GM18511 (cell line): Measurements from ENCODE around the gene PRKN.

ENCODE experiments used
- ATAC-seq: cut with Tn5 transposase; IDR thresholded peaks from one replicate; pipeline ENCODE4 v1.9.1; 2021; ENCODE audit warnings: mild to moderate bottlenecking, moderate library complexity; ENCODE audit not compliant: unreplicated experiment

PRKN gene

GRCh38 chr6:161755080-161755479 is 972.5 kb downstream of the PRKN start:
- ATAC-seq, result no peak

DNA sequence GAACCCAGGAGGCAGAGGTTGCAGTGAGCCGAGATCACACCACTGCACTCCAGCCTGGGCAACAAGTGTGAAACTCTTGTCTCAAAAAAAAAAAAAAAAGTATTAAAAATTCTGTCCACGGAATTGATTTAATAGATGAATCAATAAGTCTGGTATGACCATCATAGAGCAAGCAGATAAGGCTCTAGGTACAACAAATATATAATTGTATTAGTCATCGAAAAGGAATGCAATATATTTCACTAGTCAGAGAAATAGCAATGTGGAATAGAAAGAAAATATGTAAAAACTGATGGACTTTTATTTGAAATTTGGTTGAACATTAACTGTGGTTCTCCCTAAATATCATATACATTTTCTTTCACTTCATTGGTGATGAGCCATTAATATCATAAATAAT is 976.9 kb downstream of the PRKN start:
- ATAC-seq, result no peak

GRCh38 chr6:161749576-161749975 is 978.0 kb downstream of the PRKN start:
- ATAC-seq, result no peak

- no peak for ATAC-seq
Observed at GRCh38 chr6:161748535-161749416, 978.8 kb downstream of the PRKN start.

GRCh38 chr6:161747506-161747905 is 980.1 kb downstream of the PRKN start:
- no peak for ATAC-seq

DNA sequence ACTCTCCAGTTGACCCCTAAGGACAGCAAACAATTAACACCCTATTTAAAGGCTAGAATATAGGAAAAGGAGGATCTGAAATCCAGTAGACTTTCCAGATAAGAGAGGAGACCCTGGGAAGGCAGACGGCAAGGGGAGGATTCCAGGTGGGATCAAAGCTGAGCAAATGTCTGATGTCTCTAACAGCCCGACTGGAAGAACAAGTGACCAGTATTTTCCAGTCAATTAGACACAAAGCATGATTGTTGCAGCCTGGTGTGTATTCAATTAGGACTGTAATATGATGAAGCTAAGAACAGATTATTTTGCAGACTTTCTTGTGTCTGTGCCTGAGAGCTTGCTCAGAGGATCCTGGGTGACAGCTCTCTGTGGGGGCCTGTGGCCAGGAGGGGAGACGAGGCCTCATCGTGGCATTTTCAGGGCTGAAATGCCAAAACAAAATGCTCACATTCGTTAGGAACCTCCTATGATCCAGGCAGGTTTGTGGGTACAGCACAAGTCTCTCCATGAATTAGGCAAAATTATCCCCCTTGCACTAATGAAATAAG is 981.9 kb downstream of the PRKN start:
- no peak for ATAC-seq

DNA sequence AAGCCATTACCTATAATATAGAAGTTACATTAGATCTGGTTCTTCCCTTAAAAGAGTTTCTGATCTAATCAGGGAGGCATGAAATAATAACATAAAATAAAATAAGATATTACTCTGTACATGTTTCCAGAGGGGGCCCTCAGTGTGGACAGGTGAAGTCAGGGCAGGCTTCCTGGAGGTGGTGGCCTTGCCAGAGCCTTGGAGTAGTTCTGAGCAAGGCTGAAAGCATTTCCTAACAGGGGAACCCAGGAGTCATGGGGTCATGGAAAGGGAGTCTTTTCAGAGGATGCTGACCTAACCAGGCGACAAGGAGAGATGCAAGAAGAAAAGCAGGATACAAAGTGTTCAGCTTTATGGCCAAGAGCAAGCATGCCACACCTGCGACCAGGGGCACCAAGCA is 982.4 kb downstream of the PRKN start:
- ATAC-seq, result no peak

GRCh38 chr6:161744211-161745067 is 983.1 kb downstream of the PRKN start:
- no peak for ATAC-seq

DNA sequence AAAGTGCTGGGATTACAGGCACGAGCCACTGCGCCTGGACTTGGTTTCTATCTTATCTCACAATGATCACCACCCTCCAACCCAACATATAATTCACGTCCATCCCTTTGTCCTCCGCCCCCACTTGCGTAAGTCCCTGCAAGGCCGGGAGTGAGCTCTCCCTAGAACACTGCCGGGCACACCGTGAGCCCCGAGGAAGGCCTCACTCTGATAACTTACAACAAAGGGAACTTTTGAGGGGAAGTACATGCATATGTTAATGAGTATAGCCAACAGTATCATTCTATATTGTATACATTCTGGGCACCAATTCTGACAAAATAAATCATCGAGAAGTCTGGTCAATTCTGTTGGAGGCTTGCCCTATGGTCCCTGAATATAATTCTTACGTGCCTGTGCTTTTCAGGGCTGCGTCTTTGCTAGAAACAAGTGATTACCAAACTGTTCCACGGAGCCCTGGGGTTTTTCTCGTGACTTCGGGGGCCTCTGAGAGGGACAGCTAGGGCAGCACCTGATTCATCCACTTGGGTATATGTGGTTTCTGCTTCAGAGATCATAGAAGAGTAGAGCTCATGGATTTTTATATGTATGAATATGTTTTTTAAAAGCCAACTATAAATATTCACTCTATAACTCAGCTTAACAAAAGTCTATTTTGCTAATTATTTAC is 983.9 kb downstream of the PRKN start:
- no peak for ATAC-seq

- no peak for ATAC-seq
Observed at GRCh38 chr6:161740486-161740885, 987.1 kb downstream of the PRKN start.

DNA sequence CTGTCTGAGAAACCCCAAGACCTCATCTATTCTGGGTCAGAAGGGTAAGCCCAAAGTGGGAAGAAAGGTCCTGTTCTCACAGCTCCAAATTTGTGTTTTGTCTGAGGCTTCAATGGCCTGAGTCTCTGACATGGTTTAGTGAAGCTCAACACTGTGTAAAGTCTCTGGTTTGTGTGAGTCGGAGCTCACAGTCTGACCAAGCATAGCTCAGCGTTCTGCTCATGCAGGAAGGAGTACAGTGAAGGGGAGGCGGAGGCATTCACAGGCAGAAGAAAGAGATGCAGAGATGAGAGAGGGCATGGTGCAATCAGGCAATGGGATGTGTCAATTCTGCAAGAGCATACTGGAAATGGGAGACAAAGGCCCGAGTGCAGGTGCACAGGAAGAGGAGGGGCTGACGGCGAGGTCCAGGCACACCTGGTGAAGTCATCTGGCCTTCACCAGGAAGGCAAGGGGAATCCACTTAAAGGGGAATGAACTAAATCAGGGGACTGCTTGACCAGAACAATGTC is 990.7 kb downstream of the PRKN start:
- ATAC-seq, result no peak

DNA sequence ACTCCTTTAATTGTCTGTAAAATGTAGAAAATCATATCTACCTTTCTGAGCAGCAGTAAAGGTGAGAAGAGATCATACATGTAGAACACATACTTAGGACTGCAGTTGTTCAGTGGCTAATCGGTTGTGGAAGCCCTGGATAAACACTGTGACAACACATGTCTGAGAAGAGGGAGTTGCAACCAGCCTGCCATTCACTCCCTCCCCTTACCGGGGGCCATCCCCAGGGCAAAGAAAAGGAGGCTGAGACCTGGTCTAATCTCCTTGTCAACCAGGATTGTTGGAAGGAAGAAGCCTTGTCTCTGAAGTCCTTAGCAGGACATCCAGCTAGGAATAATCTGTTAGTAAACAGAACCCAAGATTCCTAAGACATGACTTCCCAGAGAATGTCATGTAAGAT is 991.2 kb downstream of the PRKN start:
- no peak for ATAC-seq

GRCh38 chr6:161732594-161732993 is 995.0 kb downstream of the PRKN start:
- no peak for ATAC-seq

- ATAC-seq, result no peak
Observed at GRCh38 chr6:161727083-161727833, 1000.3 kb downstream of the PRKN start.

GRCh38 chr6:161722394-161722793 is 1005.2 kb downstream of the PRKN start:
- ATAC-seq, result no peak

GRCh38 chr6:161721511-161721910 is 1006.1 kb downstream of the PRKN start:
- no peak for ATAC-seq

- ATAC-seq, result no peak
Observed at GRCh38 chr6:161716176-161716575, 1011.4 kb downstream of the PRKN start.

GRCh38 chr6:161711938-161712337 is 1015.6 kb downstream of the PRKN start:
- no peak for ATAC-seq

GRCh38 chr6:161711515-161711914 is 1016.1 kb downstream of the PRKN start:
- ATAC-seq, result no peak

DNA sequence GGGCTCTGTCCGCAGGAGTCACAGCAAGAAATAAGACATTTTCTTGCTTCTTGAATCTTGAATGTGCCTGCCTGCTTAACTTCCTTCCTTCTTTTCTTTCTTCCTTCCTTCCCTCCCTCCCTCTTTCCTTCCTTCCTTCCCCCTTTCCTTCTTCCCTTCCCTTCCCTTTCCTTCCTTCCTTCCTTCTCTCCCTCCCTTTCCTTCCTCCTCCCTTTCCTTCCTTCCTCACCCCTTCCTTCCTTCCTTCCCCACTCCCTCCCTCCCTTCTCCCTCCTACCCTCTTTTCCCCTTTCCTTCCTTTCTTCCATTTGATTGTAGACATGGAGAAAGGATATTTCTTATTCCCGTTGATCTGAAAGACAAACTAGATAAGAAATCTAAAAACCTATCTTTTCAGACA is 1016.9 kb downstream of the PRKN start:
- no peak for ATAC-seq
